Endodermal cell (in vitro differentiated cells): ENCODE data around the gene FYCO1. TPM values are rescaled to one million over a fixed set of nuclear protein-coding genes. Genes with fewer than 3 reads are reported as not detected.

Experiments used
- DNase-seq: peaks from one replicate; pipeline ENCODE4 v3.0.0-alpha.2; 2017
- H3K27ac ChIP-seq: 2 replicates; pipeline ENCODE4 v1.5.1; 2013; ENCODE audit warnings: mild to moderate bottlenecking, low read depth, low read length, moderate library complexity
- H3K27me3 ChIP-seq: 2 replicates; pipeline ENCODE4 v1.6.1; 2013; ENCODE audit warnings: mild to moderate bottlenecking, low read length, moderate library complexity; ENCODE audit not compliant: insufficient read depth, control insufficient read depth, poor library complexity, severe bottlenecking
- H3K36me3 ChIP-seq: 2 replicates; pipeline ENCODE4 v1.7.0; 2013; ENCODE audit warnings: mild to moderate bottlenecking, low read length, moderate library complexity; ENCODE audit not compliant: control insufficient read depth, insufficient read depth
- H3K4me1 ChIP-seq: one replicate; pipeline ENCODE4 v1.7.0; 2013; ENCODE audit warnings: low read length; ENCODE audit not compliant: control insufficient read depth, insufficient read depth
- H3K4me3 ChIP-seq: 2 replicates; pipeline ENCODE4 v1.5.1; 2013; ENCODE audit warnings: mild to moderate bottlenecking, low read length, moderate library complexity
- H3K9ac ChIP-seq: 2 replicates; pipeline ENCODE4 v1.6.1; 2013; ENCODE audit warnings: mild to moderate bottlenecking, low read length, moderate library complexity; ENCODE audit not compliant: poor library complexity, severe bottlenecking; ENCODE audit errors: extremely low read depth
- H3K9me3 ChIP-seq: 2 replicates; pipeline ENCODE4 v1.6.1; 2013; ENCODE audit warnings: mild to moderate bottlenecking, low read length, moderate library complexity; ENCODE audit not compliant: control insufficient read depth
- H3K27ac Mint-ChIP-seq: 2 replicates; pipeline ENCODE4 v1.8.0; 2020; ENCODE audit warnings: mixed read lengths
- H3K27me3 Mint-ChIP-seq: 2 replicates; pipeline ENCODE4 v1.8.0; 2021; ENCODE audit warnings: mild to moderate bottlenecking, mixed read lengths; ENCODE audit not compliant: insufficient read depth
- H3K36me3 Mint-ChIP-seq: 2 replicates; pipeline ENCODE4 v1.8.0; 2020; ENCODE audit warnings: low read depth, mixed read lengths
- H3K4me1 Mint-ChIP-seq: 2 replicates; pipeline ENCODE4 v1.8.0; 2020; ENCODE audit warnings: mixed read lengths
- H3K4me3 Mint-ChIP-seq: 2 replicates; pipeline ENCODE4 v1.8.0; 2020; ENCODE audit warnings: mild to moderate bottlenecking, moderate library complexity, mixed read lengths
- H3K9me3 Mint-ChIP-seq: 2 replicates; pipeline ENCODE4 v1.8.0; 2020; ENCODE audit warnings: mild to moderate bottlenecking, mixed read lengths
- CTCF ChIP-seq: fragments of 200-600 bp; sonication (generic); conservative IDR thresholded peaks from 2 replicates; pipeline ENCODE4 v1.5.0; 2021; ENCODE audit warnings: antibody characterized with exemption, mild to moderate bottlenecking
- WGBS, 2 experiments: methylation state at CpG; one replicate each; pipeline versions ENCODE4 v1.1.5 to v1.1.7; 2013; ENCODE audit warnings: missing lambda C conversion rate in 2 of 2, mixed read lengths in 1 of 2; ENCODE audit not compliant: insufficient coverage in 1 of 2, insufficient read length in 1 of 2; 5-methylcytosine and 5-hydroxymethylcytosine counted together
- total RNA-seq, 2 donors: library from RNA; stranded (reverse); fragmentation: NEBNext Ultra II Directional in 1 of 2; extraction: Animal tissue kit (Norgen Biotek cat#: 25700) in 1 of 2; gene quantifications; 2 replicates in 1 of 2; 3 replicates in 1 of 2; pipeline ENCODE4 v1.2.1, GENCODE V29; 2021

Gene FYCO1
- total RNA-seq, 2 donors from 2014 or later: 11.3 to 11.8 TPM

- Mint-ChIP-seq H3K4me1 (no peaks in the 10 kb centered on the region), H3K27me3 (no peaks in the 10 kb centered on the region), H3K36me3 (peaks cover 52% of the 10 kb centered on the region), H3K4me3 (no peak overlapping the region), H3K9me3 (no peaks in the 10 kb centered on the region), H3K27ac (no peak overlapping the region)
- no peak for DNase-seq
- H3K9me3 ChIP-seq: no peaks in the 10 kb centered on the region
- 95 to 97% methylated on average over 4 of the region's 4 CpGs for WGBS, 2 experiments
- H3K36me3 ChIP-seq: peaks cover 75% of the 10 kb centered on the region
- H3K4me3 ChIP-seq: no peak overlapping the region
- no peaks in the 10 kb centered on the region for H3K4me1 ChIP-seq
- TF ChIP-seq CTCF: no peak
- H3K27me3 ChIP-seq: no peaks in the 10 kb centered on the region
- no peak overlapping the region for H3K9ac ChIP-seq
- H3K27ac ChIP-seq: no peak overlapping the region
Measured at GRCh38 chr3:45979378-45979777, 16.2 kb downstream of the FYCO1 start.

- Mint-ChIP-seq H3K4me3 (no peak overlapping the region), H3K36me3 (peaks cover 46% of the 10 kb centered on the region), H3K27me3 (no peaks in the 10 kb centered on the region), H3K9me3 (no peaks in the 10 kb centered on the region), H3K4me1 (no peaks in the 10 kb centered on the region), H3K27ac (no peak overlapping the region)
- Histone ChIP-seq H3K36me3 (peaks cover 70% of the 10 kb centered on the region), H3K4me3 (no peak overlapping the region), H3K27me3 (no peaks in the 10 kb centered on the region), H3K9ac (no peak overlapping the region), H3K27ac (no peak overlapping the region), H3K9me3 (no peaks in the 10 kb centered on the region), H3K4me1 (no peaks in the 10 kb centered on the region)
- DNase-seq: no peak
- WGBS, 2 experiments: 95 to 98% methylated on average over 4 to 5 of the region's 5 CpGs
- TF ChIP-seq CTCF: no peak
Measured at GRCh38 chr3:45978006-45978761, 17.4 kb downstream of the FYCO1 start.

GRCh38 chr3:45976191-45977091, 19.2 kb downstream of the FYCO1 start:
- Histone ChIP-seq H3K4me1 (no peaks in the 10 kb centered on the region), H3K4me3 (no peak overlapping the region), H3K27me3 (no peaks in the 10 kb centered on the region), H3K36me3 (peaks cover 60% of the 10 kb centered on the region), H3K9me3 (no peaks in the 10 kb centered on the region), H3K9ac (no peak overlapping the region), H3K27ac (no peak overlapping the region)
- H3K27ac Mint-ChIP-seq: no peak overlapping the region
- H3K4me1 Mint-ChIP-seq: no peaks in the 10 kb centered on the region
- H3K36me3 Mint-ChIP-seq: peaks cover 53% of the 10 kb centered on the region
- H3K9me3 Mint-ChIP-seq: no peaks in the 10 kb centered on the region
- DNase-seq: no peak
- H3K27me3 Mint-ChIP-seq: no peaks in the 10 kb centered on the region
- TF ChIP-seq CTCF: no peak
- WGBS, 2 experiments: 88 to 94% methylated on average over 6 of the region's 6 CpGs
- H3K4me3 Mint-ChIP-seq: no peak overlapping the region
